Fibroblast of the aortic adventitia (primary cell): ENCODE data around the gene ERC2. TPM values are rescaled to one million over a fixed set of nuclear protein-coding genes. Genes with fewer than 3 reads are reported as not detected.

Source experiments
- DNase-seq: peaks from one replicate; pipeline ENCODE4 v3.0.0-alpha.2; 2010; ENCODE audit warnings: low read depth
- H3K4me3 ChIP-seq: 2 replicates; pipeline ENCODE4 v1.5.1; 2011; ENCODE audit warnings: low read depth, mild to moderate bottlenecking, control low read depth, low read length, moderate library complexity
- CTCF ChIP-seq: IDR thresholded peaks from 2 replicates; pipeline ENCODE4 v1.5.1; 2011; ENCODE audit warnings: mild to moderate bottlenecking, low read length, control low read depth, inconsistent platforms; ENCODE audit not compliant: insufficient read depth
- total RNA-seq: library from RNA; depleted of rRNA; stranded (reverse); fragments of >200 nt; gene quantifications from 2 replicates; pipeline ENCODE4 v1.2.3, GENCODE V29; 2012; ENCODE audit warnings: low replicate concordance

Gene ERC2
- total RNA-seq, 1 donor = 0.09 TPM

- TF ChIP-seq CTCF = no peak
- no peak overlapping the region for H3K4me3 ChIP-seq
- no peak for DNase-seq
Observed at GRCh38 chr3:55534876-55535275, 933.4 kb downstream of the ERC2 start.

GRCh38 chr3:55532806-55533205 lies 935.5 kb downstream of the ERC2 start:
- no peak overlapping the region for H3K4me3 ChIP-seq
- DNase-seq = no peak
- TF ChIP-seq CTCF = no peak

GRCh38 chr3:55531321-55531720 lies 936.9 kb downstream of the ERC2 start:
- TF ChIP-seq CTCF = no peak
- no peak for DNase-seq

GRCh38 chr3:55527361-55527760 lies 940.9 kb downstream of the ERC2 start:
- TF ChIP-seq CTCF = no peak
- no peak overlapping the region for H3K4me3 ChIP-seq
- DNase-seq = no peak

More at GRCh38 chr3:55531321-55531720, 936.9 kb downstream of the ERC2 start:
- no peak overlapping the region for H3K4me3 ChIP-seq

- DNase-seq = no peak
- H3K4me3 ChIP-seq = no peak overlapping the region
- no peak for TF ChIP-seq CTCF
Observed at GRCh38 chr3:55526332-55527030, 941.8 kb downstream of the ERC2 start.

- no peak overlapping the region for H3K4me3 ChIP-seq
- DNase-seq = no peak
- TF ChIP-seq CTCF = no peak
Observed at GRCh38 chr3:55525436-55525835, 942.8 kb downstream of the ERC2 start.

- no peak overlapping the region for H3K4me3 ChIP-seq
- DNase-seq = peak; percentile 87
- TF ChIP-seq CTCF = no peak
Observed at GRCh38 chr3:55524565-55525244, 943.6 kb downstream of the ERC2 start.
